Upper lobe of left lung (tissue), 6 donors: ENCODE data around the gene TBX4. TPM values are rescaled to one million over a fixed set of nuclear protein-coding genes. Genes with fewer than 3 reads are reported as not detected.

ENCODE experiments used
- ATAC-seq, 2 donors: fragments of 200-7000 bp; cut with Tn5 transposase; one replicate each; pipeline ENCODE4 v1.9.1; 2022; ENCODE audit warnings: mild to moderate bottlenecking in 2 of 2, moderate library complexity in 2 of 2; ENCODE audit not compliant: low FRiP score in 2 of 2
- DNase-seq, 2 donors: peaks; one replicate each; pipeline ENCODE4 v3.0.0-alpha.2; 2019 to 2020
- H3K27ac ChIP-seq, 4 donors: fragments of 200-600 bp; sonication (generic); one replicate each; pipeline ENCODE4 v1.5.1; 2016 to 2019
- H3K27me3 ChIP-seq, 4 donors: fragments of 200-600 bp; sonication (generic); one replicate each; pipeline ENCODE4 v1.5.1; 2017 to 2019
- H3K36me3 ChIP-seq, 4 donors: fragments of 200-600 bp; sonication (generic); one replicate each; pipeline ENCODE4 v1.5.1; 2016 to 2019
- H3K4me1 ChIP-seq, 4 donors: fragments of 200-600 bp; sonication (generic); one replicate each; pipeline ENCODE4 v1.5.1; 2018 to 2019
- H3K4me3 ChIP-seq, 4 donors: fragments of 200-600 bp; sonication (generic); one replicate each; pipeline ENCODE4 v1.5.1; 2017 to 2019; ENCODE audit warnings: mild to moderate bottlenecking in 2 of 4, moderate library complexity in 1 of 4
- H3K9me3 ChIP-seq, 4 donors: fragments of 200-600 bp; sonication (generic); one replicate each; pipeline ENCODE4 v1.5.1; 2018 to 2019
- EP300 ChIP-seq, 4 donors: sonication (generic); formaldehyde crosslinking; IDR thresholded peaks; one replicate each; pipeline ENCODE4 v1.5.1; 2017; ENCODE audit warnings: antibody characterized with exemption in 4 of 4, control low read depth in 2 of 4
- POLR2A ChIP-seq, 4 donors: fragments of 450-650 bp; IDR thresholded peaks; one replicate each; pipeline ENCODE4 v1.5.1; 2016 to 2017; ENCODE audit warnings: antibody characterized with exemption in 4 of 4, mild to moderate bottlenecking in 2 of 4
- POLR2AphosphoS5 ChIP-seq, 2 donors: sonication (generic); formaldehyde crosslinking; IDR thresholded peaks; one replicate each; pipeline ENCODE4 v1.5.1; 2017; ENCODE audit warnings: antibody characterized with exemption in 2 of 2
- WGBS, 2 donors: methylation state at CpG; one replicate each; pipeline ENCODE4 v1.1.5; 2017 to 2018; 5-methylcytosine and 5-hydroxymethylcytosine counted together
- total RNA-seq, 6 donors: library from RNA; depleted of rRNA in 4 of 6; stranded (reverse); fragments of >200 nt in 4 of 6; gene quantifications; one replicate each; pipeline versions ENCODE4 v1.1.0 to v1.2.1, GENCODE V29; 2016 to 2021
- TF ChIP-seq, protein P1 (sequence below), 6 experiments: fragments of 450-650 bp in 4 of 6; fragments of 200-600 bp in 2 of 6; sonication (generic) in 2 of 6; IDR thresholded peaks; one replicate each; pipeline ENCODE4 v1.5.1; 2016 to 2019; ENCODE audit warnings: antibody characterized with exemption in 6 of 6
- donor health status: DM: no; HTN: no; CAD: no; lungs with moderate emphysema.
- donor health status: DM: no; HTN: yes; CAD: no; lungs with severe emphysema.

TBX4 gene
- total RNA-seq, 6 donors from 2014 or later, result 10.2 to 69.1 (median 22.7) TPM

DNA sequence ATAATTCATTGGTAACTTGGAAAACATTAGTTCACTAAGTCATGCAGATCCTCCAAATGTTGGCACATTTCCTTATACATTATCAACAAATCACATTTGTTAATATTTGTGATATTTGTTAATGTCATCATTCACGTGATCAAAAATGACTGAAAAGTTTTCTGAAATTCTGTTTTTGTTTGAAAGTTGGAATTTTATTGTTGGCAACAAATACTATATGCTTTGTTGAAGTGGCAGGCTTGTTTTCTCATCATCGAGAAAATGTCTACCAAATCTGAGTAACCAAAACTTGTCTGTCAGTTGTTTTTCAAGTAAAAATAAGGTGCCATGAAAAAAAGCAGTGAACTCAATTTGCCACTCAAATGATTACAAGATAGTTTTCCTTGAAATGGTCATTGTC is 75.9 kb downstream of the TBX4 start:
- DNase-seq (no peak), ATAC-seq (no peak)
- H3K36me3 ChIP-seq, result no peaks in the 10 kb centered on the region
- 90 to 94% methylated on average over 2 of the region's 2 CpGs for WGBS, 2 donors
- H3K9me3 ChIP-seq, result no peaks in the 10 kb centered on the region
- H3K4me3 ChIP-seq, result no peak overlapping the region
- no peaks in the 10 kb centered on the region for H3K4me1 ChIP-seq
- TF ChIP-seq POLR2A (IDR thresholded peaks at IDR 0.05) (no peak), POLR2AphosphoS5 (IDR thresholded peaks at IDR 0.05) (no peak), EP300 (IDR thresholded peaks at IDR 0.05) (no peak)
- TF ChIP-seq, protein P1, sequence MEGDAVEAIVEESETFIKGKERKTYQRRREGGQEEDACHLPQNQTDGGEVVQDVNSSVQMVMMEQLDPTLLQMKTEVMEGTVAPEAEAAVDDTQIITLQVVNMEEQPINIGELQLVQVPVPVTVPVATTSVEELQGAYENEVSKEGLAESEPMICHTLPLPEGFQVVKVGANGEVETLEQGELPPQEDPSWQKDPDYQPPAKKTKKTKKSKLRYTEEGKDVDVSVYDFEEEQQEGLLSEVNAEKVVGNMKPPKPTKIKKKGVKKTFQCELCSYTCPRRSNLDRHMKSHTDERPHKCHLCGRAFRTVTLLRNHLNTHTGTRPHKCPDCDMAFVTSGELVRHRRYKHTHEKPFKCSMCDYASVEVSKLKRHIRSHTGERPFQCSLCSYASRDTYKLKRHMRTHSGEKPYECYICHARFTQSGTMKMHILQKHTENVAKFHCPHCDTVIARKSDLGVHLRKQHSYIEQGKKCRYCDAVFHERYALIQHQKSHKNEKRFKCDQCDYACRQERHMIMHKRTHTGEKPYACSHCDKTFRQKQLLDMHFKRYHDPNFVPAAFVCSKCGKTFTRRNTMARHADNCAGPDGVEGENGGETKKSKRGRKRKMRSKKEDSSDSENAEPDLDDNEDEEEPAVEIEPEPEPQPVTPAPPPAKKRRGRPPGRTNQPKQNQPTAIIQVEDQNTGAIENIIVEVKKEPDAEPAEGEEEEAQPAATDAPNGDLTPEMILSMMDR (IDR thresholded peaks at IDR 0.05), result no peak
- no peaks in the 10 kb centered on the region for H3K27me3 ChIP-seq
- no peak overlapping the region for H3K27ac ChIP-seq

DNA sequence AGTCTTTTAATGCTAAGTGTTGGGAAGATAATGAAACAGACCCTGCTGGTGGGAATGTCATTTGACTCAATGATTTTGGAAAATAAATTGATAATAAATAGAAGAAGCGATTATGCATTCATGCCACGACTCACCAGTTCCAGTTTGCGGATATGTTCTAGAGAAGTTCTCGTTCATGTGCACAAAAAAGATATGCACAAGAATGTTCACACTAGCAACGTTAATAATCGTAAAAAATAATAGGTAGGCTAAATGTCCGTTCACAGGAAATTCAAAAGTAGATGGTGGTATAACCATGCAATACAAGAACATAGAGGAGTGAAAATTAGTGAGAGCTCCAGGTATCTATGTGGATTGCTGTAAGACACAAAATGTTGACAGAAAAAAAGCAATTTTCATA is 79.0 kb downstream of the TBX4 start:
- Histone ChIP-seq H3K36me3 (no peaks in the 10 kb centered on the region), H3K27me3 (no peaks in the 10 kb centered on the region), H3K4me3 (no peak overlapping the region), H3K9me3 (no peaks in the 10 kb centered on the region), H3K27ac (no peak overlapping the region), H3K4me1 (no peaks in the 10 kb centered on the region)
- WGBS, 2 donors, result 83 to 93% methylated on average over 7 of the region's 7 CpGs
- no peak for ATAC-seq
- no peak for TF ChIP-seq EP300 (IDR thresholded peaks at IDR 0.05)
- TF ChIP-seq, protein P1 (IDR thresholded peaks at IDR 0.05), result no peak
- TF ChIP-seq POLR2A (IDR thresholded peaks at IDR 0.05), result no peak
- no peak for TF ChIP-seq POLR2AphosphoS5 (IDR thresholded peaks at IDR 0.05)
- DNase-seq, result no peak

DNA sequence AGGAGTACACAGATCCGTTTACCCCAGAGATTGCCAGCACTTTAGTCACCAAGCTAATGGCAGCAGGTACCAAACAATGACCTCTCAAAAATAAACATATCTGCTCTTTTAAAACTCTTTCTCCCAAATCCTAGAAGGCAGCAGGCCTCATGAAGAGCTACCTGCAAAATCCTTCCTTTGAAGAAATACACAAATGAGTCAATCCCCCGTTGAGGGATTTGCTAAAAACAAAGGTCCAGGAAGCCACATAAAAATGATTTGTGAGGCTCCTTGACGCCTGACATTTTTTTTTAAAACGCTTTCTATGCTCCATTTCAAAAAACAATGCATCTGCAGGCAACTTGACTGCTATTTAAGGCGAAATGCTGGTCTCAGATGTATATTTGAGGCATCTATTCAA is 80.6 kb downstream of the TBX4 start:
- H3K9me3 ChIP-seq, result no peaks in the 10 kb centered on the region
- WGBS, 2 donors, result 63 to 68% methylated on average over 5 of the region's 5 CpGs
- no peak for ATAC-seq
- TF ChIP-seq, protein P1 (IDR thresholded peaks at IDR 0.05), result no peak
- no peak for TF ChIP-seq POLR2AphosphoS5 (IDR thresholded peaks at IDR 0.05)
- TF ChIP-seq POLR2A (IDR thresholded peaks at IDR 0.05), result no peak
- no peak overlapping the region for H3K4me3 ChIP-seq
- no peaks in the 10 kb centered on the region for H3K36me3 ChIP-seq
- no peak for DNase-seq
- no peaks in the 10 kb centered on the region for H3K27me3 ChIP-seq
- no peaks in the 10 kb centered on the region for H3K4me1 ChIP-seq
- no peak overlapping the region for H3K27ac ChIP-seq

DNA sequence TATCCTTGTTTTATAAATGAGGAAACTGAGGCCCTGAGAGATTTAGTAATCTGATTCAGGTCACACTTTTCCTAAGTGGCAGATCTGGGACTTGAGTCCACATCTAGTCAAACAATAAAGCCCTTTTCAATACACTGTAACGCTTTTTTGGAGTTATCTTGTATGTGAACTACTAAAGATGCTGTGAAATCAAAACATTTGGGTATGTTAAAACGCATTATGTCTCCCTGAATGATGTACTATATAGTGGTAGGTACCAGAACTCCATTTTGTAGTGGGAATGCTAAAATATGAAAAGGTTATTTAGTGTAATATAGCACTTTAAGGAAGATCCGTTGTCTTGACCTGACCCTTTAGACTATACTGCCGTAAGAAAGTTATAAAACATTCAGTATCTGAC is 81.6 kb downstream of the TBX4 start:
- Histone ChIP-seq H3K27me3 (no peaks in the 10 kb centered on the region), H3K4me1 (no peaks in the 10 kb centered on the region), H3K36me3 (no peaks in the 10 kb centered on the region), H3K9me3 (no peaks in the 10 kb centered on the region), H3K27ac (no peak overlapping the region), H3K4me3 (no peak overlapping the region)
- ATAC-seq (no peak), DNase-seq (no peak)
- WGBS, 2 donors, result 90 to 95% methylated on average over 4 of the region's 4 CpGs
- no peak for TF ChIP-seq POLR2A (IDR thresholded peaks at IDR 0.05)
- TF ChIP-seq, protein P1 (IDR thresholded peaks at IDR 0.05), result no peak
- no peak for TF ChIP-seq POLR2AphosphoS5 (IDR thresholded peaks at IDR 0.05)
- TF ChIP-seq EP300 (IDR thresholded peaks at IDR 0.05), result no peak

DNA sequence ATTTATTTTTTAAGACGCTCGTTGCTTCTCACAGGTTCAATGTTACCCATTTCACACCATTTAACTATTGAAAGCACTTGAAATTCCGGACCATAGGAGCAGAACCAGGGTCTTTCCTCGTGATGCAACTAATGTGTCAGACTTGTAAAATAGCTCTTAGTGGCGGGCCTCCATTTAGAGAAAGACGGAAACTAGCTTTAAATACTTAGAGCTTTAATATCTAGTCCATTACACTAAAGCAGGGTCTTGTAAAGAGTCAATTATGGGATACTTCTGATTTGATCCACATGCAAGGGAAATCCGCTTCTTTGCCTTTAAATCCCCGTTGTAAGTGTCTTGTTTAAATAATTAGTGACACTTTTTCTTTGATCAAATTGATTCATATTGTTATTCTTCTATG is 82.2 kb downstream of the TBX4 start:
- TF ChIP-seq POLR2A (IDR thresholded peaks at IDR 0.05), result no peak
- TF ChIP-seq, protein P1 (IDR thresholded peaks at IDR 0.05), result no peak
- no peak for TF ChIP-seq EP300 (IDR thresholded peaks at IDR 0.05)
- TF ChIP-seq POLR2AphosphoS5 (IDR thresholded peaks at IDR 0.05), result no peak
- no peaks in the 10 kb centered on the region for H3K9me3 ChIP-seq
- H3K27me3 ChIP-seq, result no peaks in the 10 kb centered on the region
- WGBS, 2 donors, result 82 to 87% methylated on average over 8 of the region's 8 CpGs
- ATAC-seq (no peak), DNase-seq (no peak)
- no peak overlapping the region for H3K27ac ChIP-seq
- H3K36me3 ChIP-seq, result no peaks in the 10 kb centered on the region
- no peaks in the 10 kb centered on the region for H3K4me1 ChIP-seq
- H3K4me3 ChIP-seq, result no peak overlapping the region
